GM12892 (cell line): ENCODE measurements around the gene ABL1.
"Not testable (repeated sequence)": the region's sequence is repeated elsewhere in the genome, so short reads cannot be mapped to it uniquely, and the experiment has no call there.

ENCODE experiments used
- DNase-seq: peaks from one replicate; pipeline ENCODE4 v3.0.0; 2011; ENCODE audit not compliant: insufficient read length
- FAIRE-seq: peaks from 2 replicates; lab custom pipeline; 2011; peaks lifted over from hg19 to GRCh38; lab: Jason Lieb, UNC
- POLR2A ChIP-seq: IDR thresholded peaks from 2 replicates; pipeline ENCODE4 v1.6.1; 2011; ENCODE audit warnings: low read depth, low read length, control low read depth
- POLR2AphosphoS5 ChIP-seq: IDR thresholded peaks from 2 replicates; pipeline ENCODE4 v1.6.1; 2011; ENCODE audit warnings: low read depth, low read length, control low read depth
- TAF1 ChIP-seq: IDR thresholded peaks from 2 replicates; pipeline ENCODE4 v1.6.1; 2011; ENCODE audit warnings: low read depth, mild to moderate bottlenecking, control low read depth, low read length, borderline replicate concordance

The ABL1 gene

DNA sequence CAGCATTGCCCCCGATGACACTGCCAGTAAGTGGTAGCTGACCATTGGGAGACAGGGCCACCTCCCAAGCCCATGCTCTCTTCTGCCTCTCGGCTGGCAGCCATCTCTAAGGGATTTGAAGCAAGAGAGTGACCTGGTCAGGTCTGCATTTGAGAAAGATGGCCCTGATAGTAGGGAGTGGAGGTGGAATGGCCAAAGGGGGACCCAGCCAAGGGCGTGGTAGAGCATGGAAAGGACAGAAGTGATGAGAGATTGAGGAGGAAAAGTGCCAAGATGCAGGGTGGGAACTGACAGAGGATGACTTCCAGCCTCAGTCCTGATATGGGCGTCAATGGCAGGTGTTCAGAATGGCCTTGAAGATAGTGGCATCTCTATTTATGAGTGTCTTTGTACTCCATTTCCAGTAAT, 9.0 kb downstream of the ABL1 start:
- TF ChIP-seq POLR2AphosphoS5 = no peak
- no peak for TF ChIP-seq POLR2A
- no peak for TF ChIP-seq TAF1
- DNase-seq = no peak
- no peak for FAIRE-seq

- FAIRE-seq (no peak), DNase-seq (no peak)
- TF ChIP-seq POLR2A = no peak
- TF ChIP-seq POLR2AphosphoS5 = no peak
- no peak for TF ChIP-seq TAF1
These were observed 10.2 kb downstream of the ABL1 start for GRCh38 chr9:130845254-130845653.

DNA sequence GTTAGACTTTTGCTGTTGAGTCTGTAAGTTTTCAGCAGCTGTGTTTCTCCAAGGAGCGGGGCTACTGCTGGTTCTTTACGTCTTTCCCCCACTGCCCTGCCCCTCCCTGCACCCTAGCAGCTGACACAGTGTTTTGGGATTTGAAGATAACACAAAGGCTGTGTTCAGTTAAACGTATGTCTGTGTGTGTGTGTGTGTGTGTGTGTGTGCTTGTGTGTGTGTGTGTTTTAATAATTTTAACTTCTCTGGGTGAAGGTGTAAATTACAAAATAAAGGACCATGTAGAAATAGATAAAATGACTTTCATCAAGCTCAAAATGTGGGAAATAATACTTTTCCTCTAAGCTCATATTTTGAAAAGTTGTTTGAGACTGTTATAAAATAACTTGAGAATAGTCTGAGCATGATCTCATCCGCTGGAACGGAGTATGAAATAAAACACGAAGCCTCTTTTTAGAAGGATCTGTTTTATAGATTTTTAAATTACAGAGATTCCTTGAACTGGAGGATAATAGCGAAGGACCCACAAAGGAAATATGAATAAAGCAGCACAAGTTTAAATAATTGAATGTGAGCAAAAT, 10.9 kb downstream of the ABL1 start:
- TF ChIP-seq TAF1 (no peak), POLR2A (no peak), POLR2AphosphoS5 (no peak)
- DNase-seq (no peak), FAIRE-seq (no peak)

- no peak for TF ChIP-seq TAF1
- TF ChIP-seq POLR2AphosphoS5 = no peak
- TF ChIP-seq POLR2A = no peak
- FAIRE-seq (no peak), DNase-seq (no peak)
These were observed 11.6 kb downstream of the ABL1 start for GRCh38 chr9:130846487-130847305.

- no peak for FAIRE-seq
- no peak for TF ChIP-seq POLR2A
- no peak for TF ChIP-seq POLR2AphosphoS5
- no peak for TF ChIP-seq TAF1
- DNase-seq = no peak
These were observed 12.5 kb downstream of the ABL1 start for GRCh38 chr9:130847306-130848217.

- DNase-seq, FAIRE-seq: not testable (repeated sequence)
These were observed 13.5 kb downstream of the ABL1 start for GRCh38 chr9:130848514-130848913.

DNA sequence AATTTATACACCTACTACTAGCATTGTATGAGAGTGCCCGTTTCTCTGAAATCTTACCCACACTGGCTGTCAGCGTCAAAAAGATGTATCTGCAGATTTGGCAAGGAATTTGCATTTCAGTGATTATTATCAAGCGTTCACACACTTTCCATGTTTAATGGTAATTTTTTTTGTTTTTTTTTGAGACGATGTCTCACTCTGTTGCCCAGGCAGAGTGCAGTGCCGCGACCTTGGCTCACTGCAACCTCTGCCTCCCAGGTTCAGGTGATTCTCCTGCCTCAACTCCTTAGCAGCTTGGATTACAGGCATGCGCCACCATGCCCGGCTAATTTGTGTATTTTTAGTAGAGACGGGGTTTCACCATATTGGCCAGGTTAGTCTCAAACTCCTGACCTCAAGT, 14.3 kb downstream of the ABL1 start:
- TF ChIP-seq POLR2AphosphoS5 = no peak
- no peak for TF ChIP-seq TAF1
- TF ChIP-seq POLR2A = no peak
- no peak for FAIRE-seq
- DNase-seq = no peak

- FAIRE-seq = no peak
- no peak for DNase-seq
- TF ChIP-seq POLR2A (no peak), TAF1 (no peak), POLR2AphosphoS5 (no peak)
These were observed 17.7 kb downstream of the ABL1 start for GRCh38 chr9:130852801-130853200.

DNA sequence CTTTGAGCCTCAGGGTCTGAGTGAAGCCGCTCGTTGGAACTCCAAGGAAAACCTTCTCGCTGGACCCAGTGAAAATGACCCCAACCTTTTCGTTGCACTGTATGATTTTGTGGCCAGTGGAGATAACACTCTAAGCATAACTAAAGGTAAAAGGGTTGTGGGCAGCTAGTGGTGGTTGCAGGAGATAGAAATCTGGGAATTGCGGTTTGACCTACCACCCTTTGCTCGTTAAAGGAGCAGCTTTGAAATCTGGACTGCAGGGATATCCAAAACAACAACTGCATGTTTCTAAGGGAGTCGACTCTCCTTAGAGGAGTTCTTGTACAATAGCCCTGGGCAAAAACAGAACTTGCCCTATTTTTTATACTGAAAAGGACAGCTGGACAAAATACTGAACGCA, 19.0 kb downstream of the ABL1 start:
- DNase-seq = no peak
- FAIRE-seq = no peak
- no peak for TF ChIP-seq TAF1
- TF ChIP-seq POLR2AphosphoS5 = no peak
- no peak for TF ChIP-seq POLR2A

- TF ChIP-seq POLR2AphosphoS5 (no peak), POLR2A (no peak), TAF1 (no peak)
- DNase-seq = no peak
- FAIRE-seq = no peak
These were observed 19.8 kb downstream of the ABL1 start for GRCh38 chr9:130854835-130855234.

- no peak for DNase-seq
- TF ChIP-seq TAF1 = no peak
- no peak for TF ChIP-seq POLR2A
- TF ChIP-seq POLR2AphosphoS5 = no peak
- no peak for FAIRE-seq
These were observed 21.4 kb downstream of the ABL1 start for GRCh38 chr9:130856474-130856873.
